ENCODE data around the gene MAP1LC3B.

DNA sequence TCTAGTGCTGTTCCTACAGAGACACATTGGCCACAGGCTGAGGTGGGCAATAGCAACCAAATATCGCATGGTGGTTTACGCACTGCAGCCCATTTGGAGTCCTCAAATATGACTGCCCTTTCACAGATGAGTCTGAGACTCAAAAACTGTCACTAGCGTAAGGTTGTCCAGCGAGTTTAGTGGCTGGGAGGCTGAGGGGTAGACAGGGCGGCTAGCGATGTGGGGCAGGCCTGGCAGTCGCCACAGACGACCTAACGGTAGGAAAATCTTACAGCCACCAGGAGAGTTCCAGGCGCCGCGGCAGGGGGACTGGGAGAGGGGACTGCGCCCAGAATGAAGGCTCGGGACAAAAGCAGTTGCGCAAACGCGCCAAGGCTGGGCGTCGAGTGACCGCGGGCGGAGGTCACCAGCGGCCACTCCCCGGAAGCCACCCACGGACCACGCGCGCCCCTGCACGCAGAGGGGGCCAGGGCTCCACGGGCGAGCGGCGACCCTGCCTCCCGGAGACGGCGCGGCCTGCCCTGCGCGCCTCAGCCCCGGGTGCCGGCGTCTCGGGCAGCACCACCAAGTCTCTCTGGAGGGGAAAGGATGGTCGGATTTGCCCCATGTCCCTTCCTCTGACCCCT is 699 bp upstream of the MAP1LC3B start:
- TF ChIP-seq, protein P1, sequence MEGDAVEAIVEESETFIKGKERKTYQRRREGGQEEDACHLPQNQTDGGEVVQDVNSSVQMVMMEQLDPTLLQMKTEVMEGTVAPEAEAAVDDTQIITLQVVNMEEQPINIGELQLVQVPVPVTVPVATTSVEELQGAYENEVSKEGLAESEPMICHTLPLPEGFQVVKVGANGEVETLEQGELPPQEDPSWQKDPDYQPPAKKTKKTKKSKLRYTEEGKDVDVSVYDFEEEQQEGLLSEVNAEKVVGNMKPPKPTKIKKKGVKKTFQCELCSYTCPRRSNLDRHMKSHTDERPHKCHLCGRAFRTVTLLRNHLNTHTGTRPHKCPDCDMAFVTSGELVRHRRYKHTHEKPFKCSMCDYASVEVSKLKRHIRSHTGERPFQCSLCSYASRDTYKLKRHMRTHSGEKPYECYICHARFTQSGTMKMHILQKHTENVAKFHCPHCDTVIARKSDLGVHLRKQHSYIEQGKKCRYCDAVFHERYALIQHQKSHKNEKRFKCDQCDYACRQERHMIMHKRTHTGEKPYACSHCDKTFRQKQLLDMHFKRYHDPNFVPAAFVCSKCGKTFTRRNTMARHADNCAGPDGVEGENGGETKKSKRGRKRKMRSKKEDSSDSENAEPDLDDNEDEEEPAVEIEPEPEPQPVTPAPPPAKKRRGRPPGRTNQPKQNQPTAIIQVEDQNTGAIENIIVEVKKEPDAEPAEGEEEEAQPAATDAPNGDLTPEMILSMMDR (IDR thresholded peaks at IDR 0.05): no peak
- TF ChIP-seq EZH2 (IDR thresholded peaks at IDR 0.05; ENCODE audit: borderline replicate concordance, insufficient read depth, low read depth, low read length, poor library complexity, severe bottlenecking): no peak

All from B cell (primary cell).